GM04503 (cell line): ENCODE results near the gene SDHAF4.
"Not testable (repeated sequence)": the region's sequence is repeated elsewhere in the genome, so short reads cannot be mapped to it uniquely, and the experiment has no call there.

Experiments used
- DNase-seq: peaks from one replicate; pipeline ENCODE4 v3.0.0-alpha.2; 2012; ENCODE audit warnings: low read depth

The SDHAF4 gene

GRCh38 chr6:70592391-70593117, 25.8 kb downstream of the SDHAF4 start:
- DNase-seq, result no peak

DNA sequence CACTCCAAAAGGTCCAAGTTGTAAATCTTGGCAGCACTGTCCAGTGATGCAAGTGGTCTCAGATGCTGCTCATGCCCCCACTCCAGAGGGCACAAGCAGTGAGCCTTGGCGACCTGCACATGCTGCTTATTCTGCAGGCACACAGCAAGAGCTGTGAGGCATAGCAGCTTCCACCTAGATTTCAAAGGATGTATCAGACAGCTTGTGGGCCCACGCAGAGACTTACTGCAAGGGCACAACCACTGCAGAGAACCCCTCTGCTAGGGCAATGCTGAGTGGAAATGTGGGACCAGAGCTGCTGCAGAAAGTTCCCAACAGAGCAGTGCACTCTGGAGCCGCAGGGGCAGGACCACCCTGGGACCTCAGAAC, 26.4 kb downstream of the SDHAF4 start:
- no peak for DNase-seq

DNA sequence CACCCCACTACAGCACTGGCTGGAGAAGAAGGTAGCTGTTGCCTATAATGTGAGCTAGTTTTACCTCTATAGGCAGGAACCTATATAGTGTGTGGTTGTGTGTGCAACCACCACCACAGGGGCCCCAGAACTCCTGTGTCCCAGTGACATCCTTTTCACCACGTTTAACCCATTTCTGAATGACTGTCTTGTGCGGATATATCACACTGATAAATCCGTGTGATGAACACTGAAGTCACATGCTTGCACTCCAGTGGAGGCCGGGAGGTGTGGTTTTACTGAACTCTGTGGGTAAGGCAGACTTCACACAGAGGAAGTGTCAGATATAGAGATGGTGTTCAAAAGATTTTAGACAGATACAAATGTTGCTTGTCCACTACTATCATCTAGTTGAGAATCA, 32.5 kb downstream of the SDHAF4 start:
- no peak for DNase-seq

GRCh38 chr6:70601014-70601413, 34.3 kb downstream of the SDHAF4 start:
- no peak for DNase-seq

- DNase-seq, result no peak
Observed at GRCh38 chr6:70604254-70604653, 37.5 kb downstream of the SDHAF4 start.

DNA sequence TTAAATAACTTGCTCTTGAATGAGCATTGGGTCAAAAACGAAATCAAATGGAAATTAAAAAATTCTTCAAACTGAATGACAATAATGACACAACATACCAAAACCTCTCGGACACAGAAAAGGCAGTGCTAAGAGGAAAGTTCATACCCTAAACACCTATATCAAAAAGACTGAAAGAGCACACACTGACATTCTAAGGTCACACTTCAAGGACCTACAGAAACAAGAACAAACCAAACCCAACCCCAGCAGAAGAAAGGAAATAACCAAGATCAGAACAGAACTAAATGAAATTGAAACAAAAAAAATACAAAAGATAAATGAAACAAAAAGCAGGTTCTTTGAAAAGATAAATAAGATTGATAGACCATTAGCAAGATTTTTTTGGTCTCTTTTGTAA, 40.6 kb downstream of the SDHAF4 start:
- DNase-seq, result not testable (repeated sequence)

DNA sequence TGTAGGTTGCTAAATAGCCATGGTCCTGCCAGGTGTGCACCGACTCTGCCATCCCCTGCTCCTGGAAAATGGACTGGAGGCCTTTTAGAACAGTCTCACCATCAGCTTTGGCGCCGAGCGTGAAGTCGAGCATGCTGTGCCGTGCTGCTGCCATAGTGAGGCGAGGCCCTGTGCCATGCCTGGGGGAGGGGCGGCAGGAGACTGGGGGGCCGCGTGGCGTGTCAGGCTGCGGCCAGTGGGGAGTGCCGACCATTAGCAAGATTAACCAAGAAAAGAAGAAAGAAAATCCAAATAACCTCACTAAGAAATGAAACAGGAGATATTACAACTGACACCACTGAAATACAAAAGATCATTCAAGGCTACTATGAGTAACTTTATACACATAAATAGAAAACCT, 42.5 kb downstream of the SDHAF4 start:
- not testable (repeated sequence) for DNase-seq

GRCh38 chr6:70616728-70617260, 50.1 kb downstream of the SDHAF4 start:
- DNase-seq, result no peak

GRCh38 chr6:70620746-70621145, 54.0 kb downstream of the SDHAF4 start:
- DNase-seq, result no peak

GRCh38 chr6:70622461-70622860, 55.7 kb downstream of the SDHAF4 start:
- DNase-seq, result no peak

DNA sequence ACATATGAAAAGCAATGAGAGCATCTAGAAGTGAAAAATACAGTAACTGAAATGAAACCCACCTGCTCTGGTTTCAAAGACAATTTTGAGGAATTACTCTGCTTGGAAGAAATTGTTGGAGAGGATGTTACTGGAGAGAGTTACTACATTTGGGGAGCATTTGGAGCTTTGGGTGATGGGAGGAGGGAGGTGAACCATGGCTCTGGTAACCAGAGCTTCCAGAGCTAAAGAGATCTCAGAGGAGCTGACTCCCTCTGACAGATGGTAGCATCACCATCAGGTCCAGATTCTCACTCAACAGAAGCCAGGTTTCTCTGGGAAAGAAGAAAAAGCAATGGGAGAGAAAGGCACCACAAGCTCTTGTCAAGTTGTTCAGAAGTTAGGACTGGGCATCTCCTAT, 58.7 kb downstream of the SDHAF4 start:
- DNase-seq, result no peak

- no peak for DNase-seq
Observed at GRCh38 chr6:70627500-70628254, 60.9 kb downstream of the SDHAF4 start.

GRCh38 chr6:70629929-70630328, 63.2 kb downstream of the SDHAF4 start:
- no peak for DNase-seq

DNA sequence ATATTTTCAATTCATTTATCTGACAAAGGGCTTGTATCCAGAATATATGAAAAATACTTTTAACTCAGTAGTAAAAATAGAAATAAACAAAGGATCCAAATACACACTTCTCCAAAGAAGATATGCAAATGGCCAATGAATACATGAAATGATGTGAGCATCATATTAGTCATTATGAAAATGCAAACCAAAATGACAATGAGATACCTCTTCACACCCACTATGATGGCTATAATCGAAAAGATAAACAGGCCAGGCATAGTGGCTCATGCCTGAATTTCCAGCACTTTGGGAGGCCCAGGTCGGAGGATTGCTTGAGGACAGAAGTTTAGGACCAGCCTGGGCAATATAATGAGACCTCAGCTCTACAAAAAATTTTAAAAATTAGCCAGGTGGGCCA, 67.1 kb downstream of the SDHAF4 start:
- no peak for DNase-seq

DNA sequence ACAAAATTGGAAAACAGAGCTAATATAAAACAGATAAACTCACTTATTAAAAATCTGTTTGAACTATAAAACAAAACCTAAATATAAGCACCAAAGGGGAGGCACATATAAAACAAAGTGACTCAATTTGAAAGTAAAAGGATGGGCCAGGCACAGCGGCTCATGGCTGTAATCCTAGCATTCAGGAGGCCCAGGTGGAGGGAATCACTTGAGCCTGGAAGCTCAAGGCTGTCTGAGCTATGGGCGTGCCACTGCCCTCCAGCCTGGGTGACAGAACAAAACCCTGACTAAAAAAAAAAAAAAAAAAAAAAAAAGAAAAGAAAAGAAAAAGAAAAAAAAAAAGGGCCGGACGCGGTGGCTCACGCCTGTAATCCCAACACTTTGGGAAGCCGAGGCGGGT, 69.9 kb downstream of the SDHAF4 start:
- DNase-seq, result no peak

DNA sequence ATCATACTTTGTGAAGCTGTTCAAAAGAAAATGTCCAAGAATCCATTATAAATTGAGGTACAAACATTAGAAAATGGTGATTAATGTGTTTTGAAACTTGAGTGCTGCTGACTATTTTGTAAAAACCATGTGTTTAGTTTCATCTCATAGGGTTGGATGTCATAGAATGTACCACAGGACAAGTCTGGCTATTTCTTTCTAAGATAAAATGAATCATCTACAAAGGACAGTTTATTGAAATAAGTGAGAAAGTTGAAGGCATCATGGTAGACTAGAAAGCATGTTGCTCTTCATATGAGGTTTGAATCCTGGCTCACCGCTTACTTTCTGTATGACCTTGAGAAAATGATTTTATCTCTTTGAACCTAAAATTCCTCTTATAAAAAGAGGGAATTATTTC, 71.7 kb downstream of the SDHAF4 start:
- no peak for DNase-seq
